HCT116 (cell line): ENCODE results near the gene ATG4C. TPM values are rescaled to one million over a fixed set of nuclear protein-coding genes. Genes with fewer than 3 reads are reported as not detected.
"Not testable (repeated sequence)": the region's sequence is repeated elsewhere in the genome, so short reads cannot be mapped to it uniquely, and the experiment has no call there.

Experiments
- ATAC-seq: fragments of 200-7000 bp; cut with Tn5 transposase; 2 replicates; pipeline ENCODE4 v1.9.1; 2020; ENCODE audit warnings: mild to moderate bottlenecking, moderate library complexity
- BruUV-seq: library from RNA; stranded (reverse); fragments of 400-500 nt; replicated peaks from 2 replicates; lab custom pipeline; 2021; lab: Mats Ljungman, UMichigan
- CTCF ChIA-PET: fragments of 300-600 bp; sonication (Branson Sonifier 250); formaldehyde crosslinking; loops from one replicate; lab custom pipeline; 2021; ENCODE audit warnings: antibody characterized with exemption; lab: Charles Lee
- POLR2A ChIA-PET: fragments of 300-600, 350-600 bp; sonication (Branson Sonifier 250); formaldehyde crosslinking; loops from one replicate; lab custom pipeline; 2021; ENCODE audit warnings: antibody characterized with exemption; lab: Charles Lee
- RAD21 ChIA-PET, 2 experiments: fragments of 300-600 bp; sonication (Branson Sonifier 250); formaldehyde crosslinking; loops; one replicate each; lab custom pipeline; 2023; ENCODE audit warnings: low total read pairs in 2 of 2; ENCODE audit not compliant: uncharacterized antibody in 2 of 2, unreplicated experiment in 2 of 2, low non-redundant PET in 1 of 2; lab: Charles Lee
- DNase-seq: peaks from one replicate; pipeline ENCODE4 v3.0.0-alpha.2; 2010; ENCODE audit warnings: low read depth, low spot score
- H2AFZ ChIP-seq: fragments of 200-600 bp; shearing (Covaris generic), sonication (generic); 2 replicates; pipeline ENCODE4 v1.6.1; 2017; ENCODE audit warnings: low read depth, mixed run types, mixed read lengths, antibody characterized with exemption, low read length; ENCODE audit not compliant: poor library complexity, severe bottlenecking
- H3K27ac ChIP-seq: 2 replicates; pipeline ENCODE4 v1.5.1; 2012; ENCODE audit warnings: low read depth, low read length
- H3K27me3 ChIP-seq: fragments of 200-600 bp; sonication (generic); 2 replicates; pipeline ENCODE4 v1.6.1; 2016; ENCODE audit warnings: mixed run types, low read length, mixed read lengths; ENCODE audit not compliant: insufficient read depth
- H3K36me3 ChIP-seq, 2 experiments: fragments of 200-500 bp in 1 of 2; fragments of 200-600 bp in 1 of 2; sonication (Bioruptor generic) in 1 of 2; sonication (generic) in 1 of 2; 2 replicates each; pipeline versions ENCODE4 v1.5.1 to v1.6.1; 2014 to 2016; ENCODE audit warnings: low read length in 2 of 2, inconsistent platforms in 1 of 2, mixed read lengths in 1 of 2, mixed run types in 1 of 2; ENCODE audit not compliant: insufficient read depth in 2 of 2, control insufficient read depth in 1 of 2
- H3K4me1 ChIP-seq, 2 experiments: fragments of 200-600 bp in 1 of 2; sonication (generic) in 1 of 2; 2 replicates each; pipeline versions ENCODE4 v1.5.1 to v1.6.1; 2012 to 2017; ENCODE audit warnings: low read length in 2 of 2, inconsistent platforms in 1 of 2, mild to moderate bottlenecking in 1 of 2, mixed read lengths in 1 of 2, mixed run types in 1 of 2, moderate library complexity in 1 of 2; ENCODE audit not compliant: insufficient read depth in 2 of 2, control insufficient read depth in 1 of 2
- H3K4me2 ChIP-seq: fragments of 200-600 bp; sonication (generic); 2 replicates; pipeline ENCODE4 v1.6.1; 2017; ENCODE audit warnings: mixed run types, low read length, mixed read lengths
- H3K4me3 ChIP-seq, 2 experiments: fragments of 200-600 bp in 1 of 2; sonication (generic) in 1 of 2; replicated peaks in 1 of 2; 2 replicates each; pipeline ENCODE4 v1.5.1; 2011 to 2016; ENCODE audit warnings: low read length in 2 of 2, control low read depth in 1 of 2, low read depth in 1 of 2, mild to moderate bottlenecking in 1 of 2, mixed read lengths in 1 of 2, mixed run types in 1 of 2
- H3K79me2 ChIP-seq: fragments of 200-600 bp; sonication (generic); 2 replicates; pipeline ENCODE4 v1.6.1; 2017; ENCODE audit warnings: mild to moderate bottlenecking, mixed run types, low read length, moderate library complexity, mixed read lengths; ENCODE audit not compliant: insufficient read depth
- H3K9ac ChIP-seq: fragments of 200-600 bp; sonication (generic); 2 replicates; pipeline ENCODE4 v1.6.1; 2016; ENCODE audit warnings: low read length, mixed read lengths
- H3K9me2 ChIP-seq: fragments of 200-600 bp; sonication (generic), shearing (Covaris generic); 2 replicates; pipeline ENCODE4 v1.6.1; 2017; ENCODE audit warnings: mixed run types, mild to moderate bottlenecking, moderate library complexity; ENCODE audit not compliant: insufficient read depth
- H3K9me3 ChIP-seq, 2 experiments: fragments of 200-500 bp in 1 of 2; fragments of 200-600 bp in 1 of 2; sonication (Bioruptor generic) in 1 of 2; sonication (generic) in 1 of 2; 2 replicates each; pipeline ENCODE4 v1.6.1; 2014 to 2017; ENCODE audit warnings: low read length in 2 of 2, mixed read lengths in 2 of 2, inconsistent platforms in 1 of 2, low read depth in 1 of 2, mild to moderate bottlenecking in 1 of 2, mixed run types in 1 of 2, moderate library complexity in 1 of 2; ENCODE audit not compliant: control insufficient read depth in 1 of 2, insufficient read depth in 1 of 2
- H4K20me1 ChIP-seq: fragments of 200-600 bp; sonication (generic), shearing (Covaris generic); 2 replicates; pipeline ENCODE4 v1.6.1; 2017; ENCODE audit warnings: mixed run types, mild to moderate bottlenecking, moderate library complexity; ENCODE audit not compliant: insufficient read depth
- ATF3 ChIP-seq: IDR thresholded peaks from 2 replicates; pipeline ENCODE4 v1.6.1; 2012
- CEBPB ChIP-seq: IDR thresholded peaks from 2 replicates; pipeline ENCODE4 v1.6.1; 2012; ENCODE audit warnings: low read depth
- EZH2 ChIP-seq: fragments of 200-600 bp; sonication (generic); IDR thresholded peaks from 2 replicates; pipeline ENCODE4 v1.6.1; 2017; ENCODE audit warnings: antibody characterized with exemption, mixed run types
- EZH2phosphoT487 ChIP-seq: fragments of 200-600 bp; IDR thresholded peaks from 2 replicates; pipeline ENCODE4 v1.6.1; 2018; ENCODE audit warnings: antibody characterized with exemption, borderline replicate concordance
- FOSL1 ChIP-seq: IDR thresholded peaks from 2 replicates; pipeline ENCODE4 v1.6.1; 2012; ENCODE audit warnings: low read depth
- POLR2A ChIP-seq: IDR thresholded peaks from 2 replicates; pipeline ENCODE4 v1.7.0; 2011; ENCODE audit warnings: borderline replicate concordance; ENCODE audit not compliant: insufficient read depth, insufficient read length; ENCODE audit errors: extremely low read depth
- SP1 ChIP-seq: IDR thresholded peaks from 2 replicates; pipeline ENCODE4 v1.6.1; 2012; ENCODE audit warnings: low read depth
- TCF7L2 ChIP-seq: IDR thresholded peaks from 2 replicates; pipeline ENCODE4 v1.7.0; 2011; ENCODE audit warnings: borderline replicate concordance, inconsistent platforms; ENCODE audit not compliant: insufficient read depth, insufficient read length; ENCODE audit errors: extremely low read depth
- ZNF274 ChIP-seq: fragments of 200-500 bp; sonication (Bioruptor generic); IDR thresholded peaks from 2 replicates; pipeline ENCODE4 v1.6.1; 2014; ENCODE audit warnings: mild to moderate bottlenecking, low read depth, low read length, inconsistent platforms
- intact Hi-C: fragments of 100-400 bp; cut with micrococcal nuclease; formaldehyde crosslinking; loops from 2 replicates; pipeline ENCODE4 v1.10.0; 2022
- total RNA-seq: library from RNA; stranded (reverse); gene quantifications from one replicate; pipeline ENCODE4 v1.2.1, GENCODE V29; 2021; ENCODE audit not compliant: unreplicated experiment
- TF ChIP-seq, protein P1 (sequence below), 3 experiments: fragments of 200-600 bp in 1 of 3; sonication (generic) in 1 of 3; IDR thresholded peaks in 2 of 3; conservative IDR thresholded peaks in 1 of 3; 2 replicates each; pipeline ENCODE4 v1.5.1; 2012 to 2017; ENCODE audit warnings: low read depth in 2 of 3, low read length in 2 of 3, antibody characterized with exemption in 1 of 3, borderline replicate concordance in 1 of 3, control low read depth in 1 of 3, mild to moderate bottlenecking in 1 of 3, mixed read lengths in 1 of 3, mixed run types in 1 of 3, moderate library complexity in 1 of 3; ENCODE audit not compliant: insufficient read depth in 1 of 3
- TF ChIP-seq, protein P2 (sequence below): IDR thresholded peaks from 2 replicates; pipeline ENCODE4 v1.6.1; 2011; ENCODE audit warnings: mild to moderate bottlenecking, low read length, moderate library complexity; ENCODE audit not compliant: insufficient replicate concordance; ENCODE audit errors: extremely low read depth

ATG4C gene
- total RNA-seq, 1 experiment from 2014 or later: 11.8 TPM

- ChIA-PET POLR2A (no interaction called here), CTCF (no interaction called here), RAD21 (no interaction called here)
- Histone ChIP-seq H3K9me3 (no peaks in the 10 kb centered on the region), H3K27ac (no peak overlapping the region), H4K20me1 (no peaks in the 10 kb centered on the region), H3K4me2 (no peak overlapping the region), H3K9ac (no peak overlapping the region), H3K27me3 (no peaks in the 10 kb centered on the region), H3K79me2 (no peaks in the 10 kb centered on the region), H2AFZ (no peak overlapping the region), H3K4me1 (no peaks in the 10 kb centered on the region), H3K4me3 (no peak overlapping the region)
- DNase-seq: no peak
- intact Hi-C loops: no loop called here
- ATAC-seq: no peak
- no TSS peak for BruUV-seq
- TF ChIP-seq FOSL1: no peak
- no peak for TF ChIP-seq CEBPB
- TF ChIP-seq, protein P1, sequence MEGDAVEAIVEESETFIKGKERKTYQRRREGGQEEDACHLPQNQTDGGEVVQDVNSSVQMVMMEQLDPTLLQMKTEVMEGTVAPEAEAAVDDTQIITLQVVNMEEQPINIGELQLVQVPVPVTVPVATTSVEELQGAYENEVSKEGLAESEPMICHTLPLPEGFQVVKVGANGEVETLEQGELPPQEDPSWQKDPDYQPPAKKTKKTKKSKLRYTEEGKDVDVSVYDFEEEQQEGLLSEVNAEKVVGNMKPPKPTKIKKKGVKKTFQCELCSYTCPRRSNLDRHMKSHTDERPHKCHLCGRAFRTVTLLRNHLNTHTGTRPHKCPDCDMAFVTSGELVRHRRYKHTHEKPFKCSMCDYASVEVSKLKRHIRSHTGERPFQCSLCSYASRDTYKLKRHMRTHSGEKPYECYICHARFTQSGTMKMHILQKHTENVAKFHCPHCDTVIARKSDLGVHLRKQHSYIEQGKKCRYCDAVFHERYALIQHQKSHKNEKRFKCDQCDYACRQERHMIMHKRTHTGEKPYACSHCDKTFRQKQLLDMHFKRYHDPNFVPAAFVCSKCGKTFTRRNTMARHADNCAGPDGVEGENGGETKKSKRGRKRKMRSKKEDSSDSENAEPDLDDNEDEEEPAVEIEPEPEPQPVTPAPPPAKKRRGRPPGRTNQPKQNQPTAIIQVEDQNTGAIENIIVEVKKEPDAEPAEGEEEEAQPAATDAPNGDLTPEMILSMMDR (IDR thresholded peaks at IDR 0.05 in 2 of 3, conservative IDR thresholded peaks at IDR 0.05 in 1 of 3; ENCODE audit: borderline replicate concordance in 1 of 3, insufficient read depth in 1 of 3, low read depth in 2 of 3, low read length in 2 of 3): no peak
- TF ChIP-seq EZH2: no peak
- no peak for TF ChIP-seq EZH2phosphoT487
- no peak for TF ChIP-seq ZNF274
- TF ChIP-seq ATF3: no peak
- TF ChIP-seq SP1: no peak
- TF ChIP-seq, protein P2, sequence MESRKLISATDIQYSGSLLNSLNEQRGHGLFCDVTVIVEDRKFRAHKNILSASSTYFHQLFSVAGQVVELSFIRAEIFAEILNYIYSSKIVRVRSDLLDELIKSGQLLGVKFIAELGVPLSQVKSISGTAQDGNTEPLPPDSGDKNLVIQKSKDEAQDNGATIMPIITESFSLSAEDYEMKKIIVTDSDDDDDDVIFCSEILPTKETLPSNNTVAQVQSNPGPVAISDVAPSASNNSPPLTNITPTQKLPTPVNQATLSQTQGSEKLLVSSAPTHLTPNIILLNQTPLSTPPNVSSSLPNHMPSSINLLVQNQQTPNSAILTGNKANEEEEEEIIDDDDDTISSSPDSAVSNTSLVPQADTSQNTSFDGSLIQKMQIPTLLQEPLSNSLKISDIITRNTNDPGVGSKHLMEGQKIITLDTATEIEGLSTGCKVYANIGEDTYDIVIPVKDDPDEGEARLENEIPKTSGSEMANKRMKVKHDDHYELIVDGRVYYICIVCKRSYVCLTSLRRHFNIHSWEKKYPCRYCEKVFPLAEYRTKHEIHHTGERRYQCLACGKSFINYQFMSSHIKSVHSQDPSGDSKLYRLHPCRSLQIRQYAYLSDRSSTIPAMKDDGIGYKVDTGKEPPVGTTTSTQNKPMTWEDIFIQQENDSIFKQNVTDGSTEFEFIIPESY: no peak
- TF ChIP-seq POLR2A: no peak
- TF ChIP-seq TCF7L2: no peak
- TF ChIP-seq, all 23 proteins: peak for 0
- H3K36me3 ChIP-seq: no peaks in the 10 kb centered on the region
- H3K9me2 ChIP-seq: no peaks in the 10 kb centered on the region
These were observed 30.6 kb upstream of the ATG4C start for GRCh38 chr1:62753031-62753965.

DNA sequence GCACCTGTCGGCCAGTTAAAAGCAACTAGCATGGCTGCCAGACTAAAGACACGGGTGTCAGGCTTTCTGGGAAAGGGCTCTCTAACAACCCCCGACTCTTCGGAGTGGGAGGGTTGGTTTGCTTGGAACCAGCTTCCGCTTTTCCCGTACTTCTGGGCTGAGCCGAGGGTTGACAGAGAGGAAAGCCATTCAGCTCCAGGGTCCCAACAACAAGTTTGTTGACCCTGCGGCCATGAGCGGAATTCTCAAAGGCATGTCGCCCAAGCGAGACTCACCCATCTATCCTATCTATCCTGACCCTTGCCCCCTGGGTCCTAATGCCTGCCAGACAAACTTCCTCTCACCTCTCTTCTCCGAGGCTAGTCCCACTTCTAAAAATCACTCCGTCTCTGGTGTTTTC, 29.0 kb upstream of the ATG4C start:
- BruUV-seq, POLR2A ChIA-PET, CTCF ChIA-PET, H3K9me3 ChIP-seq, H3K9ac ChIP-seq, H3K36me3 ChIP-seq, H4K20me1 ChIP-seq, H3K27ac ChIP-seq, H3K4me3 ChIP-seq, H2AFZ ChIP-seq, ATAC-seq, H3K79me2 ChIP-seq, H3K4me1 ChIP-seq, H3K9me2 ChIP-seq, intact Hi-C loops, RAD21 ChIA-PET, DNase-seq, H3K4me2 ChIP-seq, H3K27me3 ChIP-seq: not testable (repeated sequence)
